ENCODE measurements around the gene BRSK1.

Gene BRSK1

DNA sequence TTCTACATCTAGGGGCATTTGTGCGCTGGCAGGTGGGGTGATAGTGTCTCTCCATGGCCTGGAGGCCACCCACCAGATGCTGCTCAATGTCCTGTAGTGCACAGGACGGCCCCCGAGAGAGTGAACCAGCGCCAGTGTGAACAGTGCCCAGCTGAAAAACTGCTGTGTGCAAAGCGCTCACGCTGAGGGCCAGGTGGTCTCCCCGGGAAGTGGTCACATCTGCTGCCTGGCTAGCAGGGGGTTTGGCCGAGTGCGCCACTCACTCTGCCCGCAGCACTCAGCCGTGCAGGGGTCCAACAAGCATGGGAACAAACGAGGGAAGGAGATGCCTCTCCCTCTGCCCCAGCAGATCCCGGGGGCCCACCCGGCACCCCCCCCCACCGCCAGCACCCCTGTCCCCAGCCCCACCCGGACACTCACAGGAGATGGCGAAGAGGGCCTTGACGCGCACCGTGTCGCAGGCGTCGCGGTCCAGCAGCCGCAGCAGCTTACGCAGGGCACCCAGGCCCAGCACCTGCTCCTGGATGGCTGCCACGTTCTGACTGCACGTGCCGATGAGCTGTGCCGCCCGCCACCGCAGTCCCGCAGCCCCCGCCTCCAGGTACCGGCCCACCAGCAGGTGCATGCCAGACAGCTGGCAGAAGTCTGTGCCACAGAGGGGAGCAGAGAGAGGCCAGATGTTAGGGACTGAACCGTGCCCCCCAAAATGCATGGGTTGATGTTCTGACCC is 9.7 kb upstream of the BRSK1 start:
- DNase-seq (ENCODE audit: low spot score), result no peak

DNA sequence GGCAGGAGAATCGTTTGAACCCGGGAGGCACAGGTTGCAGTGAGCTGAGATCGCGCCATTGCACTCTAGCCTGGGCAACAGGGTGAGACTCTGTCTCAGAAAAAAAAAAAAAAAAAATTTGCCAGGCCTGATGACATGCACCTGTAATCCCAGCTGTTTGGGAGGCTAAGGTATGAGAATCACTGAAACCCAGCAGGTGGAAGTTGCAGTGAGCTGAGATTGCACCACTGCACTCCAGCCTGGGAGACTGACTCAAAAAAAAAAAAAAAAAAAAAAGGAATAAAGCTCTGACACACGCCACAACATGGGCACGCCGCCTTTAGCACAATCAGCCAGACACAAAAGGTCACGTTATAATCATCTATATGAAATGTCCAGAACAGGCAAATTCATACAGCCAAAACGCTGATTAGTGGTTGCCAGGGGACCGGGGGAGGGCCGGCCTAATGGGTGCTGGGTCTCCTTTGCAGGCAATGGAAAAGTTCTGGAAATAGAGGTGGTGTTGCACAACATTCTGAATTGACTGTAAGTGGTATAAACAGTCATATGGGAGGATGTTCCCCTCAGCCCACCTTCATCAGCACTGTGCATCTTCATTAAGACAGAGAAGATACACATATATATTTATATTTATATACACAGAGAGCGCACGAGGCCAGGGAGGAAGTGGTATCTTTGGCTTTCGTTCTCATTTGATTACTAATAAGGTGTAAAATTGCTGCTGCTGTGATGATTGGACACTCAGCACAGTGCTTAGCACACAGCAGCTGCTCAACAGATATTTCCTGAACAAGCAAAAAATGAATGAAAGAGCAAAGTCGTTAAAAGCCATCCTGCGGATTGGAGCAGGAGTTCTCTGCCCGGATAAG is 7.7 kb upstream of the BRSK1 start:
- DNase-seq (ENCODE audit: low spot score), result no peak

DNA sequence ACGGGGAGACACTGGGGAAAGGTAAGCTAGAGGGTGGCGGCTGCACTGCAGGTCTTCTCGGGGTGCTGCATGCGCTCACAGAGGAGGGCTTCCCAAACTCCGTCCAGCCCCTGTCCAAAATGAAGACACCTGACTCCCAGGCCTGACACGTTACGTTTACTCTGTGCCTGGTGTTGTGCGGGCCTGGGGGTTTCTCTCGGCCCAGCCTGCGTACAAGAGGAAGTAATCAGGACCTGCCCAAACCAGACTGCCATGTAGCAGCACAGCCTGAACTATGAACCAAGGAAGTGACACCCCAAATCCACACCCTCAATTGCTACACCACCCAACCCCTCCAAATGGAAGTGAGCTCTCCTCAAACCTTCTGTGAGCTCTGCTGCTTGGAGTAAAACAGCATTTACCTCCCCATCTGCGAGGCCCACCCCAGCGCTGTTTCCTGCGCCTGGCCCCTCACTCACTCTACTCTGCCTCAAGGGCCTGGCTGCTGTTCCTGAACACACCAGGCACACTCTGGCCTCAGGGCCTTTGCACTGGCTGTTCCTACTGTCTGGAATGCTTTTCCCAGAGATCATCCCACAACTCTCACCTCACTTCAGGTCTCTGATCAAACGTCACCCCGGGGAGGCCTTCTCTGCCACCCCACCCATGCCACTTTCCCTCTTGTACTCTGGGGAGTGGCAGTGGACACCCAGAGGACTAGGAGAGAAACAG is 6.9 kb upstream of the BRSK1 start:
- no peak for DNase-seq (ENCODE audit: low spot score)

DNA sequence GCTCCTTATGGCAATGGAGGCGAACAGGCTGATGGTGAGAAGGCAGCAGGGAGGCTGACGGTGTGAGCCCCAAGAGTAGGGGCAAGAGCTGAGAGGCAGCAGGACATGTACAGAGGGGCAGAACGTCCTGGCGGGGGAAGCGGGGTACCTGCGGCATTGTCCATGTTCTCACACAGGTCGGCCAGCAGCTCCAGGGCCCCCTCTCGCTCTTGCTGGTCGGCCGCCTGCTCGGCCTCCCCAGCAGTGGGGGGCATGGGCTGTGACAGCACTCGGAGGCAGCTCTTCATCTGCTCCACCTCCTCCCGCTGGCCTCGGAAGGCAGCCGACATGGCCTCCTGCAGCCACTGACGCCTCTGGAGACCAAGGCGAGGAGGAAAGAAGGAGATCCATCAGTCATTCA is 6.3 kb upstream of the BRSK1 start:
- no peak for DNase-seq (ENCODE audit: low spot score)

DNA sequence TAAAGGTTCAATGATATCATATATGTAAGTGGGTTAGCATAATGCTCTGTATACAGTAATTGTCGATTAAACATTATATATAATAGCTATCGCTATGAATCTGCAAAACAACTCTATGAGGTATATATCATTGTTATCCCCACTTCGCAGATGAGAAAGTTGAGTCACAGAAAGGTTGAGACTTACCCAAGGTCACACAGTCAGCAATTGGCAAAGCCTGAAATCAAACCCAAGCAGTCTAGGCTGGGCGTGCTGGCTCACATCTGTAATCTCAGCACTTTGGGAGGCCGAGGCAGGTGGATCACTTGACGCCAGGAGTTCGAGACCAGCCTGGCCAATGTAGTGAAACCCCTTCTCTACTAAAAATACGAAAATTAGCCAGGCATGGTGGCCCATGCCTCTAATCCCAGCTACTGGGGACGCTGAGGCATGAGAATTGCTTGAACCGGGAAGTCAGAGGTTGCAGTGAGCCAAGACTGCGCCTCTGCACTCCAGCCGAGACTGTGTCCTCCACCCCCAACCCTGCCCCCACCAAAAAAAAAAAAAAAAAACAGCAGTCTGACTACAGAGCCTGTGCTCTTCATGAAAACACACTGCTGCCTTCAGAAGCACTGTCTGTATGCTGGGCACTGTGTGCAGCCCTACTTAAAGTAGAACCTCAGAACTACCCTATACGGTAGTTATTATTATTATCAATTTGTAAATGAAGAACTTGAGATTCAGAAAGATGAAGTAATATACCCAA is 5.2 kb upstream of the BRSK1 start:
- no peak for DNase-seq (ENCODE audit: low spot score)

DNA sequence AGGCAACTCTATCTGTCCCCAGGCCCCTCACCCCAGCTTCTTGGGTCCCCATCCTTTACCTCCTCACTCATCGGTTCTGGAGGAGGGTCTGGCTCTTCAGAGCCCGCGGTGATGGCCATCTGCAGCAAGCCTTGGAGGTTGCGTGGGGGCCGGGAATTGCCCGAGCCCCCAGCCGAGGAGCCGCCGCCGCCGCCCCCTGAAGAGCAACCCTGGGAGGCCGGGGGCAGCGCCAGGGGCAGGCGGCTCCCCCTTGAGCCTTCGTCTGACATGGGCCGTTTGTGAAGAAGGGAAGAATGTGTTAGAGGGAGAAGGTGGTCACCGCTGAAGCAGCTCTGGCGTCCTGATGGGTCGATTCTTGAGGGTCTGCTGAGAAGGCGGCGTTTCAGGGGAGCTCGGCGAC is 4.5 kb upstream of the BRSK1 start:
- DNase-seq (ENCODE audit: low spot score), result no peak

DNA sequence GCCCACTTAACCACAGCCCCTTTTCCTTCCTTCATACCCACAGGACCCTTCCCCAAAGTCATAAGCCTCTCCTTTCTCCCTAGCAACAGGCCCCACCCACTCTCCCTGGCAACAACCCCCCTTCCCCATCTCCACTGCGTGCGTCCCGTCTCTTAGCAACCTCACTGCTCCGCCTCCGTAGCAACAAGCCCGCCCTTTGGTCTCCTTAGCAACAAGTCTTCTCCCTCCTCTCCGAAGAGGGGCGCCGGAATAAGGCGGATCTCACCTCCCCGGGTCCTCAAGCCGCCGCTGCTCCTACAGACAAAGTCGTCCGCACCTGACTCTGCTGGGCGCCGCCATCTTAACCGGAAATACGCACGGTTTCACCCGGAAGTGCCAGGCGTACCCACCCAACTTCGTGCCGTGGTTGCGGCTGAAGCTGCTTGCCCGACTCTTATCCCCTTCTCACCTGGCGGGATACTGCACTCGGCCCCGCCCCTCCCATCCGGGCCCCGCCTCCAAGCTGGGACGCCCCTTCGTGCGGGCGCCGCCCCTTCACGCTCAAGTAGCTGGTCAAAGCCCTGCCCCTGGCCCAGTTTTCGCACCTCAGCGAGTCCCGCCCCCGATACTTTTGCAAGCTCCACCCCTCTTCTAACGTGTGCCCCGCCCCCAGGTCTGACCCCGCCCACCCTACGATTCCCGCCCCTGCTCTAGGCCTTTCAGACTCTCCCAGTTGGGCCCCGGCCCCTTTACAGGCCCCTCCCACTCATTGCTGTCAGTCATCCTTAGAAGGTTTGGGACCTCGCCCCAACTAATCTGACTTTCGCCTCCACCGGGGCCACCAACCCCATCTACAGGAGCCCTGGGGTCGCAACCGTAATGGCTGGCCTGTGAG is 3.8 kb upstream of the BRSK1 start, which contains the start of gene HSPBP1:
Gene HSPBP1, minus strand, starts transcription at position 341 of the 874 bp plus-strand sequence. CDS start 502 bp downstream, outside the sequence.
- peak; percentile 81 for DNase-seq (ENCODE audit: low spot score)

DNA sequence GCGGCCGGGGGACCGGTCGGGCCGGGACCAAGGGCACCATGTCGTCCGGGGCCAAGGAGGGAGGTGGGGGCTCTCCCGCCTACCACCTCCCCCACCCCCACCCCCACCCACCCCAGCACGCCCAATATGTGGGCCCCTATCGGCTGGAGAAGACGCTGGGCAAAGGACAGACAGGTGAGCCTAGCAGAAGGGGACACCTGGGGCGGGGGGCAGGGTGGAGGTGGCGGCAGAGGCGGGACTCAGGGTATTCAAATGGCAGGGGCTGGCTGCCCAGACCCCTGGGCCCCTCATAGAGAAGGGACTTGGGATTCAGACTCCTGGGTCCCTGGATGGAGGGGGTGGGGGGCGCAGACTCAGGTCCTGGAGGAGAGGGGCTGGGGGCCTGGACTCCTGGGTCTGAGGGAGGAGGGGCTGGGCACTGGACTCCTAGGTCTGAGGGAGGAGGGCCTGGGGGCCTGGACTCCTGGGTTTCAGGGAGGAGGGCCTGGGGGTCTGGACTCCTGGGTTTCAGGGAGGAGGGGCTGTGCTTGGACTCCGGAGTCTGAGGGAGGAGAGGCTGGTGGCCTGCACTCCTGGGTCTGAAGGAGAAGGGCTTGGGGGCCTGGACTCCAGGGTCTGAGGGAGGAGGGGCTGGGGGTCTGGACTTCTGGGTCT is 735 bp downstream of the BRSK1 start:
- DNase-seq (ENCODE audit: low spot score), result no peak

DNA sequence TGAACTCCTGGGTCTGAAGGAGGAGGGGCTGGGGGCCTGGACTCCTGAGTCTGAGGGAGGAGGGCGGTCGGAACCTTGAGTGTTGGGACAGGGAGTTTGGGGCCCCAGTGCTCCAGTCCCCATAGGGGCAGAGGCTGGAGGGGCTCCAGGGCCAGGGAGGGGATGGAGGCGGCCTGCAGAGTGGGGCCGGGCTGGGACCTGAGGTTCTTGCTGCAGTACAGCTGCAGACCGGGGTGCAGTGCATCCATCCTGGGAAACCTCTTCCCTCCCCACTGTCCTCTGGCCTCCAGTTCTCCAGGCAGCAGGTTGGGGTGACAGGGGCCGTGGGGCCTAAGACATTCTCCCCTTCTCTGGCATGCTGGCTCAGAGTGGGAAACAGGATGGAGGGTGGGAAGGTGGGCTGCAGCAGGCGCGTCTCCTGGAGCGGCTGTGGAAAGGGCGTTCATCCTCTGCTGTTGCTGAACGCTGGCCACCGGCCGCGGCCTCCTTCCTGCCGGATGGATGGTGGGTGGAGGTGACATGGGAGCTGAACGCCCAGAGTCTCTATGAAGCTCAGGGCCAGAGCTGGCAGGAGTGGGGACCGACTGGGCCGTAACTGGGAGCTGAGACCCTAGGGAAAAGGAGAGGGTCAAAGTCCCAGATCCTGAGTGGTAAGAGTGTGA is 1.6 kb downstream of the BRSK1 start:
- no peak for DNase-seq (ENCODE audit: low spot score)

DNA sequence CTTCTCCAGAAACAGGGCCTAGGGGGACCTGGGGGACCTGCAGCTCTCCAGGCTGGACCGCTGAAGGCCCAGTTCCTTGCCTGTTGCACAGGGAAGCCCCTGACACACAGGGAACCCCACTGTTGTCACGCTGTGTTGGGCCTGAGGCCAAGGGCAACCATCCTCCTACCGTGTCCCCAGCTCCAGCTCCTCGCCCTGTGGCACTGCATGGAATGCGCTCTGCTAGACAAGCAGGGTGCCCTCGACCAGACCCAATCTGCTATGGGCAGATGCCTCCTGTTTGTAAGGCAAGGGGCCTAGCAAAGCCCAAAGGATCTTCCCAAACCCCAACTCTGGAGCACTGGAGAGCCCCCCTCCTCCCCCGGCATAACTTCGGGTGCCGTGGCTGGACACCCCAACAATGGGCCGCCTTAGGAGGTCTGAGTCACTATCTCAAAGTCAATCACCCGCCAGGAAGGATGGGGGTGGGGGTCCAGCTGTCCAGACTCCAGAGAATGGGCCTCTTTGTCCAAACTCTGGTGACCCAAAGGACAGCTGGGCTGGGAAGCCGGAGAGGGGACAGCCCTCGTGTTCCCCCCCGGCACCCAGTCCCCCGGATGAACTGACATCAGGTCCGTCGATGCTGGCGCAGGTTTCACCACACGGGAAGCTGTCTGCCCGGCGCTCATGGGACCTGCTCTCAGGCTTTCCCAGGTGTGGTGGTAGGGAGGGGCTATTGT is 3.7 kb downstream of the BRSK1 start:
- DNase-seq (ENCODE audit: low spot score), result no peak

DNA sequence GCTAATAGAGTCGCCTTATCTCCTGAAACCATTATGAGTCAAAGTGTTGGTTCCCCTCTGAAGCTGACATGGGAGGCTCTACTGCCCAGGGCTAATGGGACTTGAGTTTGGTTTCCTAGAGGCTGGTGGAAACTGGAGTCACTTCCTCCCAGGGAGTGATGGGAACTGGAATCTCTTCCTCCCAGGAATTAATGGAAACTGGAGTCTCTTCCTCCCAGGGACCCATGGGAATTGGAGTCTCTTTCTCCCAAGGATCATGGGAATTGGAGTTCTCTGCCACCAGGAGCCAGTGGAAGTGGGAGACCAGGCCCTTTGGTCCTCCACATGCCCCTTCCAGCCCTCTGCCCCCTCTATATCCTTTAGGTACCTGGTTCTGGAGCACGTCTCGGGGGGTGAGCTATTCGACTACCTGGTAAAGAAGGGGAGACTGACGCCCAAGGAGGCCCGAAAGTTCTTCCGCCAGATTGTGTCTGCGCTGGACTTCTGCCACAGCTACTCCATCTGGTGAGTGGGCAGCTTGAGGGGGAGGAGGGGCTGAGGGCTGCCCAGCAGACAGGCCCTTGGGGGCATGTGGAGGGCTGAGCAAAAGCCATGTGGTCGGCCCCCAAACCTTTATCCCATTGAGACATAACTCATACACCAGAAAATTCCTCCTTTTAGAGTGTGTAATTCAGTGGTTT is 5.5 kb downstream of the BRSK1 start:
- DNase-seq (ENCODE audit: low spot score), result peak; percentile 56

DNA sequence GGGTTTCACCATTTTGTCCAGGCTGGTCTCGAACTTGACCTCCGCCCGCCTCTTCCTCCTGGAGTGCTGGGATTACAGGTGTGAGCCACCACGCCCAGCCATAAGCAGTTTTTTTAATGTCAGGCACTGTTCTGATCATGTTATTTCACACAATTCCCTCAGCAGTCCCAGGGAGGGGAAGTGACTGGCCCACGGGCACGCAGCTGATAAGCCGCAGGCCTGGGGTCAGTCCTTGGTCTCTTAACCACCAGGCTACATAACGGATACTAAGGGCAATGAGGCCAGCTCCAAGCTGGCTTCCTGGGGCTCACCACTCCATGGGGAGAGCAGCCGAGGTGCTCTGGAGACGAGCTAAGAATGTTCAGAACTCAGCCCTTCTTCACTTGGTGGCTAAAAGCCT is 13.5 kb downstream of the BRSK1 start:
- no peak for DNase-seq (ENCODE audit: low spot score)

DNA sequence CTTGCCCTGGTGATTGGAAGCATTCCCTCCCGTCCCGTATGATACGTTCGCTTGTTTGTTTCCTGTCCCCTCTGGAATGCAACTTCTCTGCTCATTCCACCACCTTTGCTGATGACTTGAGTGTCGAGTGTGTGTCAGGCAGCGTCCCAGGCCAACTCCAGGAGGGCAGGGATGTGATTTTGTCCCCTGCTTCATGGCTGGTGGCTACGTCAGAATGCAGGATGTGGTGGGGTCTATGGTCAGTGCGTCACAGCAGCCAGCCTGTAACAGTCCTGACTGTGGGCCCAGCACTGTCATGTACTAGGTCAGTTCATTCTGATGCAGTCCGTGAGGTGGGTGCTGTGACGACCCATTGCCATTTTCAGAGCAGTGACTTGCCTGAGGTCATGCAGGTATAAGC is 16.2 kb downstream of the BRSK1 start:
- DNase-seq (ENCODE audit: low spot score), result no peak

DNA sequence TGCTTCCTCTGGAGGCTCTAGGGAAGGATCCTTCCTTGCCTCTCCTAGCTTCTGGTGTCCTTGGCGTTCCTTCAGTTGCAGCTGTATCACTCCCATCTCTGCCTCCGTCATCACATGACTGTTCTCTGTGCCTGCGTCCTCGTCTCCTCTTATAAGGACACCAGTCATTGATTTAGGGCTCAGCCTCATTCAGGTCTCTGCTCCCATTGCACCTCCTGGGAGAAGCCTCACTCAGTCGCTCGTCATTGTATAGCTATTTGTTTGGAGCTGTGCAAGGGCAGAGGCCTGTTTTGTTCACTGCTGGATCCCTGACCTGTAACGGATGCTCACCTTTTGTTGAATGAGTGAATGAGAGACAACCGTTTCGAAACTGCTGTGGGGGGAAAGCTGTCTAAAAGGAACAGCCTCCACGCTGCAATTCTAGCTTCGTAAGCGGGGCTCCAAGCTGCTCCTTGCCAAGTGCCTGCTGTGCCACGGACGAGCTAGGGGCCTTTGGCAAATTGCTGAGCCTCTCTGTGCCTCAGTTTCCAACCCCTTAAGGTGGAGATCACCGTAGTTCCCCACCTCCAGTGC is 17.2 kb downstream of the BRSK1 start:
- DNase-seq (ENCODE audit: low spot score), result no peak

DNA sequence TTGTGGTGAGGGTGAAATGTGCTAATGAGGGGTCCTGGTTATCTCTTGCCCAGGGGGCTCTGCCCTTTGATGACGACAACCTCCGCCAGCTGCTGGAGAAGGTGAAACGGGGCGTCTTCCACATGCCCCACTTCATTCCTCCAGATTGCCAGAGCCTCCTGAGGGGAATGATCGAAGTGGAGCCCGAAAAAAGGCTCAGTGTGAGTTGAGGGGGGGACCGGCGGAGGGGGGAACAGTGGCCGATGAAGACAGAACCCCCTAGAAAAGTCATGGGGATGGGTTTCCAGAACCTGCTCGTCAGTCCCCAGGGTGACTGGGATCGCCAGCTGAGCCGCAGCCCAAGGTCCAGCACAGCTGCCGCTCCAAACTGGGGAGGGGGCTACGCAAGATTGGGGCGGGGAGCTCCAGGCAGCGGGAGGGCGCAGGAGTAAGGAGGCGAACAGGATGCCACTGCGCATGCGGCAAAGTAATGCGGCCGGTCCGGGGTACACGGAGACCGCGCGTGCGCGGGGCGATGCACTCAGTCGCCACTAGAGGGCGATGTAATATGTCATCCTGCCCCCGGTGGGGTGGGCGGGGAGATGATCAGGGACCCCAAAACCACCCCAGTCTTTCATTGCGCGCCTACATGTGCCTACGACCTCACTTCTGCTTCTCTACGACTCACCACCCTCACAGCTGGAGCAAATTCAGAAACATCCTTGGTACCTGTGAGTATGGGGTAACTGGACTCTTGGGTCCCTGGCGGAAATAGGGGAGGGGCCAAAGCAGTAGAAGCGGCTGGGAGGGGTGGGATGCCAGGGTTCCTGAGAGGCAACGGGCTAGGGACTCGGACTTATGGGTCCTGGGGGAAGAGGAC is 17.9 kb downstream of the BRSK1 start:
- DNase-seq (ENCODE audit: low spot score), result peak; percentile 78

DNA sequence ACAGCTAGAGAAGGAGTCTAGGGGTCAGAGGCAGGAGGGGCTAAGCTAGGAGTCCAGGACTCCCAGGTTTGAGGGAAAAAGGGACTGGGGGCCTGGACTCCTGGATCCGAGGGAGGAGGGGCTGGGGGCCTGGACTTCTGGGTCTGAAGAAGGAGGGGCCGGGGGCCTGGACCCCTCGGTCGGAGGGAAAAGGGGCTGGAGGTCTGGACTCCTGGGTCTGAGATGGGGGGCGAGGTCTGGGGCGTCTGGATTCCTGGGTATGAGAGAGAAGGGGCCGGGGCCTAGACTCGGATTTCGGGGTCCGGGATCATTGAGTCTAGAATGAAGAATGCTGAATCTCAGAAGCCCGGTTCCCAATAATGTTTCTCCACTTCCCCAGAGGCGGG is 18.5 kb downstream of the BRSK1 start:
- no peak for DNase-seq (ENCODE audit: low spot score)

DNA sequence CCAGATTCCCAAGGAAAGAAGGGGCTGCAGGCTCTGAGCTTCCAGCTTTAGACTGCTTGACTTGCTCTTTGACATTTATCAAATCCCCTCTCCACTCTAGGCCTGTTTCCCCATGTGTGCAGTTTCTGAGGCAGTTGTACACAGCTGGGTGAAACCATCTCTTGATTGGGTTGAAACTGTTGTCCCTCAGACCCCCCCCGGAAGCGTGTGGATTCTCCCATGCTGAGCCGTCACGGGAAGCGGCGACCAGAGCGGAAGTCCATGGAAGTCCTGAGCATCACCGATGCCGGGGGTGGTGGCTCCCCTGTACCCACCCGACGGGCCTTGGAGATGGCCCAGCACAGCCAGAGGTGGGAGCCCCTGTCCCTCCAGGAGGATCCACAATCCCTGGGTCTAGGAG is 19.7 kb downstream of the BRSK1 start:
- no peak for DNase-seq (ENCODE audit: low spot score)
